IPS-18a (cell line): ENCODE results near the gene NBPF10.
"Not testable (repeated sequence)": the region's sequence is repeated elsewhere in the genome, so short reads cannot be mapped to it uniquely, and the experiment has no call there.

ENCODE experiments used
- H3K27ac ChIP-seq: one replicate; pipeline ENCODE4 v1.5.1; 2013; ENCODE audit warnings: low read length
- H3K27me3 ChIP-seq: one replicate; pipeline ENCODE4 v1.6.1; 2013; ENCODE audit warnings: mild to moderate bottlenecking, low read length; ENCODE audit not compliant: control insufficient read depth, insufficient read depth
- H3K36me3 ChIP-seq: one replicate; pipeline ENCODE4 v1.6.1; 2013; ENCODE audit warnings: low read depth, low read length; ENCODE audit not compliant: control insufficient read depth
- H3K4me1 ChIP-seq: one replicate; pipeline ENCODE4 v1.6.1; 2013; ENCODE audit warnings: low read depth, low read length; ENCODE audit not compliant: control insufficient read depth
- H3K4me3 ChIP-seq: one replicate; pipeline ENCODE4 v1.5.1; 2013; ENCODE audit warnings: low read length
- H3K9ac ChIP-seq: one replicate; pipeline ENCODE4 v1.6.1; 2013; ENCODE audit warnings: mild to moderate bottlenecking, low read length, moderate library complexity
- H3K9me3 ChIP-seq: one replicate; pipeline ENCODE4 v1.6.1; 2013; ENCODE audit warnings: low read depth, low read length; ENCODE audit not compliant: control insufficient read depth

The NBPF10 gene

DNA sequence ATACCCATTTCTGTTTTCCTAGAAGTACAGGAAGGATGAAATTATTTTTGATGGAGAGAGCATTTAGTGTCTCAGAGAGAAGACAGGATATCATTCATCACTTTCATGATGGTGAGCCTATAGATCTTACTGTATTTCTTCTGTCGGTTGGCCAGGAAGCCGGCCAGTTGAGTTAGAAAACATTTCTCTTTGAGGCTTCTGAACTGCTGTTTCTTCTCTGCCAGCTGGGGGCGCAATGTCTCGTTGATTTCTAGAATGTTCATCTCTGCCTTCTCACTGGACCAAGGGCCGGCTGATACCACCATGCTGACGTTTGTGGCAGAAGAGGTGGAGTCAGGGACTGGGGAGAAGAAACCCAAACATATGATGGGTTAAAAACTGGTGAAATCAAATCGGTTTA is at the start of gene NBPF10:
NBPF10 (minus strand) TSS at position 340 of the 400 bp plus-strand sequence; CDS start at position 305, 35 bp downstream.
- not testable (repeated sequence) for H3K27ac ChIP-seq, H3K36me3 ChIP-seq, H3K9me3 ChIP-seq, H3K4me1 ChIP-seq, H3K27me3 ChIP-seq, H3K9ac ChIP-seq, H3K4me3 ChIP-seq

GRCh38 chr1:146174531-146174930 is 29.9 kb upstream of the NBPF10 start:
- H3K4me3 ChIP-seq: not testable (repeated sequence)

DNA sequence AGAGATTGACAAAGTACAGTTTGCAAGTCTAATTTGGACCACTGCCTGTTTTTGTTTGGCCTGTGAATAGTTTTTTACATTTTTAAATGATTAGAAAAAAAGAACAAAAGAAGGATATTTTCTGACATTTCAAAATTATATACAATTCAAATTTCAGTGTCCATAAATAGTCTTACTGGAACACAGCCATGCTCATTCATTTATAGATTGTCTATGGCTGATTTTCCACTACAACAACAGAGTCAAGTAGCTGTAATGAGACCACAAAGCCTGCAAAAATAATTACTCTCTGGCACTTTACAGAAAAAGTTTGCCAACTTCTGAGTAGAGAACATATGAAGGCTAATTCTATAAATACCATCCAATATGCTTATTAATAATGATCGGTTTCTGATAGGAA is 23.1 kb upstream of the NBPF10 start:
- H3K27me3 ChIP-seq, H3K9ac ChIP-seq, H3K27ac ChIP-seq, H3K4me3 ChIP-seq, H3K36me3 ChIP-seq, H3K4me1 ChIP-seq, H3K9me3 ChIP-seq: not testable (repeated sequence)

More at GRCh38 chr1:146174531-146174930, 29.9 kb upstream of the NBPF10 start:
- H3K9ac ChIP-seq, H3K4me1 ChIP-seq, H3K36me3 ChIP-seq, H3K9me3 ChIP-seq, H3K27ac ChIP-seq, H3K27me3 ChIP-seq: not testable (repeated sequence)

GRCh38 chr1:146167273-146167672 is 22.7 kb upstream of the NBPF10 start:
- H3K9me3 ChIP-seq, H3K27me3 ChIP-seq, H3K36me3 ChIP-seq, H3K9ac ChIP-seq, H3K4me3 ChIP-seq, H3K4me1 ChIP-seq, H3K27ac ChIP-seq: not testable (repeated sequence)
